KOPT-K1 (cell line): ENCODE results near the gene RPL38.
A peak's percentile ranks its signal among the peaks of the same experiment; 100 is the strongest.

Source experiments
- H3K27ac ChIP-seq: fragments of 200-600 bp; sonication (generic); 2 replicates; pipeline ENCODE4 v1.5.1; 2016; ENCODE audit warnings: antibody characterized with exemption, mild to moderate bottlenecking, low read depth, low read length; ENCODE audit not compliant: poor library complexity, severe bottlenecking
- H3K36me3 ChIP-seq: fragments of 200-600 bp; sonication (generic); 2 replicates; pipeline ENCODE4 v1.5.1; 2017; ENCODE audit warnings: antibody characterized with exemption, mild to moderate bottlenecking, low read length, moderate library complexity; ENCODE audit not compliant: insufficient read depth
- H3K9me3 ChIP-seq: fragments of 200-600 bp; sonication (generic); 2 replicates; pipeline ENCODE4 v1.5.1; 2017; ENCODE audit warnings: antibody characterized with exemption, low read length, mild to moderate bottlenecking; ENCODE audit not compliant: insufficient read depth, poor library complexity, severe bottlenecking

Gene RPL38

DNA sequence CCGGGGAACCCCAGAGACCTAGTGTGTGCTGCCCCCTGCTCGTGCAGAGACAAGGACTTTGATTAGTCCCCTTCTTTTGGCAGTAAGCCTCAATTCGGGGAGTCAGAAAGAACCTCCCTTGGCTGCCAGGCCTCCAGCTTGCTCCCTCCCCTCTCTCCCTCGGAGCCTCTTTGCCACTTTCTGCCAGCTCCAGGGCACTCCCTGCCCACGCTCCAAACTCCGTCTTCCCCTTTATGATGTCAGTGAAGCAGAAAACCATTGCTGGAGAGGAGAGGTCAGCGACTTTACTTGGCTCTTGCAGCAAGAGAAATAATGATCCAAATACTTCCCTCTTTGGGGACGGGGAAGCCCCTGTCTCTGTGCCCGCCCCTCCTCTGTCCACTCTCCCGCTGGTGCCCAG, 38.0 kb downstream of the RPL38 start:
- Histone ChIP-seq H3K9me3 (no peaks in the 10 kb centered on the region), H3K36me3 (no peaks in the 10 kb centered on the region), H3K27ac (no peak overlapping the region)

DNA sequence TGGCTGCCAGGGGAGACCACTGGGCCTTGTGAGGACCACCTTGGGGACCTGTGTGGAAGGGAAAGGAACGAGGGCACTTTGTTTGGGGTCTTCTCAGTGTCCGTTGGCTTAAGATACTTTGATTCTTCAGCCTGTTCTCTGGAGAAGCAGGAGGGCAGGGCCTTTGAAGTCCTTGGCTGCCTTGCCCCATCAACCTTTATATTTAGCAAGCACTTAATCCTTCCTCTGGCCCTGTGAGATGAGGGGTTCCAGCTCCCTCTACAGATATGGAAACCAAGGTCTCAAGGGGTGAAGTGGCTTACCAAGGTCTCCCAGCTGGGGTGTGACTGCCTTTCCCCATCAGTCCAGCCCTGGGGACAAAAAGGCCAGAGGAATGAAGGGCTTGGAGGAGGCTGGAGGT, 38.4 kb downstream of the RPL38 start:
- Histone ChIP-seq H3K27ac (no peak overlapping the region), H3K36me3 (no peaks in the 10 kb centered on the region)

DNA sequence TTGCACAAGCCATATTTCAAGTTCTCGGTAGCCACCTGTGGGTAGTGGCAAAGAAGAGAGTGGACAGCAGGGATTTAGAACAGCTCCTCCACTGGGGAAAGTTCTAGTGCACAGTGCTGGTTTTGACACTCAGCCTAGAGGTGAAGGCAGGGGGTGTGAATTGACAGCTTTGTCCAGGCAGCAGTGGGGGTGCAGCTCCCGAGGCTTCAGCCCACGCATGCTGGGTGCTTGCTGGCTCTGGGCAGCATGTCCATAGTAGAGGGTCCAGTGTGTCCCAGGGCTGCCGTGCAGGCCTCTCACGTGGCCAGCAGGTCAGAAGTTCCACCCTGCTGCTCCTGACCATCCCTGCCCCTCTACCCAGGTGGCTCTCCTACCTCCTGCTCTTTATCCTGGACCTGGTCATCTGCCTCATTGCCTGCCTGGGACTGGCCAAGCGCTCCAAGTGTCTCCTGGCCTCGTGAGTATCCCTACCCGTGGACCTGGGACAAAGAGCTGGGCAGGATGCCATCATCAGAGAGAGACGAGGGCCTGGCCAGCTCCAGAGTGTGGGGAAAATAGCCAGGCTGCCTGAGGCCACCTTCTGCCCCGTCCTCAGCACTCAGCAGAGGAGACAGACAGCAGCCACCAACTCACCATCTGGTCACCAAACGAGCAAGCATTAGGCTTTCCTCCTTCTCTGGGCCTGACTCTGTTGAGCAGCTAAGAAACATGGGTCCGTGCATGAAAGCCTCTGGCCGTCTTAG, 39.7 kb downstream of the RPL38 start:
- H3K27ac ChIP-seq = no peak overlapping the region
- H3K9me3 ChIP-seq = no peaks in the 10 kb centered on the region
- no peaks in the 10 kb centered on the region for H3K36me3 ChIP-seq

More for the DNA sequence above, 38.4 kb downstream of the RPL38 start:
- no peaks in the 10 kb centered on the region for H3K9me3 ChIP-seq

DNA sequence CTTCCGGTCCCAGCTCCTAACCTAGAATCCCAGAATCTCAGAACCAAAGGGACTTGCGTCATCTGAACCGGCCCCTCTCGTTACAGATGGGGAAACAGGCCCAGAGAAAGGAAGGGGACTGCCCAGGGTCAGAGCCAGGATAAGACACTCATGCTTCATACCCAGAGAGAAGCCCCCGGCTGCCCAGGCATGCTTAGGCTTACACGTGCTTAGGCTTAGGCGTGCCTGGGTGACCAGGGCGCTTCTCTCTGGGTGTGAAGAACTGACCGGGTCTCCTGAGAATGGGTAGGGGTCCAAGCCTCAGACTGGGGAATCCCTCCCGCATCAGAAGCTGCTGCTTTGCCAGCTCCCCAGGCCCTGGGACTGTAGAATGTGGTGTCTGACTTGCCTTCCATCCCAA, 40.6 kb downstream of the RPL38 start:
- Histone ChIP-seq H3K27ac (no peak overlapping the region), H3K9me3 (no peaks in the 10 kb centered on the region), H3K36me3 (no peaks in the 10 kb centered on the region)

DNA sequence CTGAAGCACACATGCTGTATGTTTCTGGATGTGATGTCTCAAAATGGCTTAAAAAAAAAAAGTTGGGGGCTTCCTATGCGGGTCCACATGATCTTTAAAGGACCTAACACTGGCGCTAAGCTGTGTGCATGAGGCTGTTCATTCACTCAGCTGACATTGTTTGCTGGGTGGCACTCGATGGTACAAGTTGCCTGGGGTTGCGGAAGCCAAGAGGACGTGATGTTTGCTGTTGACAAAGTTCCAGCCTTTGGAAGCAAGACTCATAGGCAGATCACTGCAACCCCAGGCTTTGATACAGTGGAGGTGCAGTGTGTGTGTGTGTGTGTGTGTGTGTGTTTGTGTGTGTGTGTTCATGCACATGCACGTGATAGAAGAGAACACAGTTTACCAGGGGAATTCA, 41.1 kb downstream of the RPL38 start:
- no peak overlapping the region for H3K27ac ChIP-seq
- no peaks in the 10 kb centered on the region for H3K9me3 ChIP-seq
- no peaks in the 10 kb centered on the region for H3K36me3 ChIP-seq

DNA sequence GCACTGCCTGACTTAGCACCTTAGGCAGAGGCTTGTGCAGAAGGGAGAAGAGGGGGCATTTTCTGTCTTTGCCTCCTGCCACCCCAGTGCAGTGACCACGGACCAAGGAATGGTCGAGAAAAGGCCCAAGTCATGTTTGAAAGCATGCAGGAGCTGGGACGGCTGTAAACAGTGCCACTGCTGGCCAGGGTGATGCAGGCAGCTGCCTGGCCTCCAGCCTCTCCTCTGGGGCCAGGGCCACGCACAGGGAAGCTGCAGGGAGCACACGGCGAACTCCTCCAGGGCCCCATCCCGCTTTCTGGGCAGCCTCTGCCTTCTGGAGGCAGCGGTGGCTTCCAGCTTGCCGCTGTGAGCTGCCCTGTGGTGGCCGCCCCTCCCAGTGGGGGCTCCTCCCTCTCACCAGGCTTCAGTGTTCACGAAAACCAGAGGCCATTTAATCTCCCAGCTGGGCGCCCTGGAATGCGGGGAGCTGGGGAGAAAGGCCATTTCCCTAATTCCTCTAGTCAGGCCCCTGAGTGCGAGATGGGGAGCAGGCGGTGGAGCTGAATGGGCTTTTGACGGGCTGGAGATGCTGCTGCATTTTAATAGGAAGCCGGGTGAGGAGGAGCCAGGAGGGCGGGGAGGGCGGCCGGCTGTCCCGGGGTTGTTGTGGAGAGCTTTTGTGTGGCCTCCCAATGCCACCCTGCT, 41.8 kb downstream of the RPL38 start:
- Histone ChIP-seq H3K9me3 (no peaks in the 10 kb centered on the region), H3K27ac (no peak overlapping the region), H3K36me3 (no peaks in the 10 kb centered on the region)

DNA sequence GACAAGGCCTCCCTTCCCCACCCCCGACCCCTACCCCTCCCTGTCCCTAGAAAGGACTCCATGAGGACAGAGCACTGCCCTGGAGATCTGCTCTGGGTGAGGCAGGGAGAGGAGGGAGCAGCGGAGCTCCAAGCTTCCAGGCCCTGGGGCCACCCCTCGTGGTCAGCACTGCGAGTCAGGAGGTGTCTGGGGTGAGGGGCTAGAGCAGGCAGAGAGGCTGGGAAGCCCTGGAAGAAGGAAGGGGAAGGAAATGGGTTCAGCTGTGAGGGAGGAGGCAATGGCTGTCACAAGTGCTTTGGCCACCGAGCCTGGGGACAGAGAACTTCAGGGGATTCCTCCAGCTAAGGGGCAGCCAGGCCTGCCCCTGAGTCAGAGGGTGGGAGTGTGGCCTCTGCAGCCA, 42.4 kb downstream of the RPL38 start:
- Histone ChIP-seq H3K36me3 (no peaks in the 10 kb centered on the region), H3K9me3 (no peaks in the 10 kb centered on the region), H3K27ac (no peak overlapping the region)

DNA sequence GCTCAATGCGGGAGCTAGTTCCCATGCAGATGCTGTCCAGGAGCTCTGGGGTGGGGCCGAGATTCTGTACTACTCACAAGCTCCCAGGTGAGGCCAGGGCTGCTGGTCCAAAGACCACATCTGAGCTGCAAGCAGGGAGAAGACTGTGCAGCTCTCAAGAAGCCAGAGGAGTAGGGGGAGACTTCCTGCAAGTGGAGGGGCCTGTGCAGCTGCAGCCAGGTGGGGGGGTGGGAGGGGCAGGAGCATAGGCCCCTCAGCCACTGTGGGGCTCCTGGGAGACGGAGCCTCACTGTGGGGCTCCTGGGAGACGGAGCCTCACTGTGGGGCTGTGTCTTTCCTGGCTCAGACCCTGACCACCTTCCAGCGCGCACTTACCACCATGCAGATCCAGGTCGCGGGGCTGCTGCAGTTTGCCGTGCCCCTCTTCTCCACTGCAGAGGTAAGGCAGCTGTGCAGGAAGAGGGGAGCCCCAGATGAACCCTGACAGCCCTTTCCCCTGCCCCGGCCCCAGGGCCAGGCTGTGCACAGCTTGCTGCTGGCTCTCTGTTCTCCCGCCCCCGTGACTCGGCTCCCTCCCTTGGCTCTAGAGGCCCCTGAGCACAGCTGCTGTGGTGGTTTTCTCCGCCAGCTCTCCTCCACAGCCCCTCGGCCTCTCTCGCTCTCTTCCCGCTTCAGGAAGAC, 46.3 kb downstream of the RPL38 start:
- no peaks in the 10 kb centered on the region for H3K36me3 ChIP-seq
- peak overlapping the region; percentile 79 for H3K27ac ChIP-seq
- no peaks in the 10 kb centered on the region for H3K9me3 ChIP-seq

DNA sequence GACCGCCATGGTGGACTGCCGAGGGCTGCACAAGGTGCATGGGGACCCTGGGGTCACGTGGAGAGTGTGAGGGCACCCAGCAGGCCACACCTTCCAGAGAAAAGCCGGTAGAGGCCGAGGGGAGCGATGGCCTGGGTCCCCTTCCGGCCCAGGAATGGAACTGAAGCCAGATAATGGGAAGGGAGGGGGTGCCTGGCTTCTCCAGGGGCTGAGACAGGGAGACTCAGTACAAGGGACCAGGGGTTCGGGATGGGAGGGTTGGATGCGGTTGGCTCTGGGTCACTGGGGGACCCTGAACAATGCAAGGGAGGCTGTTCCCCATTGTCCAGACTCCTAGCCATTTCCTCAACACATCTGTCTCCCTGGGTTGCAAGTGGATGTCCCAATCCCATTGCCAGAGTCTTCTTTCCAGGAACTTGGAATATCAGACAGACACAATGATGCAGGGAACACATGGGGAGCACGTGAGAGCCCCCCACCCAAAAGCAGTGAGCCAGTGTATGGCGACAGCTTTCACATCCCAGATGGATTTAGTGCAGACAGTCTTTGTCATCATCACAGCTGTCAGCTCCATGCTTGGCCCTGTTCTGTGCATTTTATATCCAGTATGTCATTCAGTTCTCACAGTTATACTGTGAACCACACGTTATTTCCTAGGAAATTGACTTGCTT, 47.0 kb downstream of the RPL38 start:
- peak overlapping the region; percentile 79 for H3K27ac ChIP-seq
- no peaks in the 10 kb centered on the region for H3K36me3 ChIP-seq

DNA sequence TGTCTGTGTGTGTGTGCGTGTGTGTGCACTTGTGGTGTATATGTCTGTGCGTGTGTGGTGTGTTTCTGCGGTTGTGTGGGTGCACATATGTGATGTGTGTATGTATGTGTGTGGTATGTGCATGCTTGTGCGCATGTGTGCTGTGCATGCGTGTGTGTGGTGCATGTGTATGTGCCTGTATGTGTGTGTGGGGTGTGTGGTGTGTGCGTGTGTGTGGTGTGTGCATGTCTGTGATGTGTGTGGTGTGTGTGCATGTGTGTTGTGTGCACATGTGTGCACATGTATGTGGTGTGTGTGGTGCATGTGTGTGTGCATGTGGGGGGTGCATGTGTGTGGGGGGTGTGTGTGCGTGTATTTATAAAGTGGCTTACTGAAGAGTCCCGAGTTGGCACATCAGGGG, 47.6 kb downstream of the RPL38 start:
- H3K36me3 ChIP-seq = no peaks in the 10 kb centered on the region
- no peaks in the 10 kb centered on the region for H3K9me3 ChIP-seq
- no peak overlapping the region for H3K27ac ChIP-seq

More for the DNA sequence above, 47.0 kb downstream of the RPL38 start:
- no peaks in the 10 kb centered on the region for H3K9me3 ChIP-seq

DNA sequence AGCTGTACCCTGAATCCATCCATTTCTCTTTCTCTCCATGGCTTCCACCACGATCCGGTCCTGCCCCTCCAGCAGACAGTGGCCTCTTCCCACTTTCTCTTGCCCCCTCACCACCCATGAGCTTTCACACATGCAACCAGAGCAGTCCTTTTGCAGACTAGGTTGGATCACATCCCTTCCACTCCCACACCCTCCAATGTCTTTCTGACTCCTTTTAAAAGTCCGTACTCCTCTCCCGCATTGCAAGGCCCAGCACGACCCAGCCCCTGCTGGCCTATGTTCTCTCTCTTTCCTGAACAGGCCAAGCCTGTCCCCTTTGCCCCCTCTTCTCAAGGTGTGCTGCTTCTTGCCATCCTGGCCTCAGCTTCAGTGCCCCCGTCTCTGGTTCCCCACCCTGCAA, 48.1 kb downstream of the RPL38 start:
- Histone ChIP-seq H3K36me3 (no peaks in the 10 kb centered on the region), H3K27ac (no peak overlapping the region), H3K9me3 (no peaks in the 10 kb centered on the region)

DNA sequence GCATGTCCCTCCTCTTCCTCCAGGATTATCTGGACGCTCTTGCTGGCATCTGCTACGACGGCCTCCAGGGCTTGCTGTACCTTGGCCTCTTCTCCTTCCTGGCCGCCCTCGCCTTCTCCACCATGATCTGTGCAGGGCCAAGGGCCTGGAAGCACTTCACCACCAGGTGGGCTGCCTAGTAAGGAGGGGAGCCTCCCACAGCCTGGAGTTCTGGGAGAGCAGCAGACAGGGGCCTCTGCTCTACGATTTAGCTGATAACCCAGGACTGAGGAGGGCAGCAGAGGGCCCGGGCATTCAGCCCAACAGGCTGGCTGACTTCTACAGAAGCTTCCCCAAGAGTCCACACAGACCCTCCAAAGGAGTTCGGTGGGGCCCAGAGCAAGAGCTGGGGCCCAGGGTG, 48.7 kb downstream of the RPL38 start:
- no peaks in the 10 kb centered on the region for H3K9me3 ChIP-seq
- H3K36me3 ChIP-seq = no peaks in the 10 kb centered on the region
- H3K27ac ChIP-seq = no peak overlapping the region

DNA sequence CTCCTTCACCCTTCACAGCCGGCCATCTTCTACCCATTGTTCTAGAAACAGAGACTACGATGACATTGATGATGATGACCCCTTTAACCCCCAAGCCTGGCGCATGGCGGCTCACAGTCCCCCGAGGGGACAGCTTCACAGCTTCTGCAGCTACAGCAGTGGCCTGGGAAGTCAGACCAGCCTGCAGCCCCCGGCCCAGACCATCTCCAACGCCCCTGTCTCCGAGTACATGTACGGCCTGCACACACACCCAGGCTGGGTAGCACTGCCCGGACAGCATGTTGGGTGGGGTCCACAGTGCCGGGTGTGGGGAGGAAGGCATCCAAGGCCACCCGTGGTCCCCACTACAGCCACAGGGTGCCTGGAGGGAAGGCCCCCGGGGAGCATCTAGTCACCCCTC, 49.6 kb downstream of the RPL38 start:
- Histone ChIP-seq H3K27ac (no peak overlapping the region), H3K9me3 (no peaks in the 10 kb centered on the region), H3K36me3 (no peaks in the 10 kb centered on the region)

DNA sequence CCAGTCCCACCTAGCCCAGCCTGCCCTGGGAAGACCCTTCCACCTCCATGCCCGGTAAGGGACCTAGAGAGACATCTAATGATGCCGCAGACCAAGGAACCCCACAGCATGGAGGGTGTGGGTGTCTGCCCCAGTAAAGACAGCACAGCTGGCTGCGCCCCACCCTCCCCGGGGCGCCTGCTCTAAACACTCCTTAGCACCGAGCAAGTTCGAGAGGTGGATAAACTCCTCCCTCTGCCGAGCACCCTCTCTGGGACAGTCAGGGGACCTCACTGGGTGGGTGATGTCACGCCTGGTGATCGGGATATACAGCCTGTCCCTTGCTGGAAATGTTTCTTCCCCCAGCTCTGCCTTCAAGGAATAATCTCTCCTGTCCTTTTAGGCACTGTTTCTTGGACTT, 53.8 kb downstream of the RPL38 start:
- Histone ChIP-seq H3K27ac (no peak overlapping the region), H3K9me3 (no peaks in the 10 kb centered on the region), H3K36me3 (no peaks in the 10 kb centered on the region)
